ENCODE results near the gene NTF3. TPM values are rescaled to one million over a fixed set of nuclear protein-coding genes. Genes with fewer than 3 reads are reported as not detected.

NTF3 gene
- total and polyA plus RNA-seq, 4 donors, result 1.4 to 6.9 (median 3.0) TPM

GRCh38 chr12:5497329-5498053 is 65.6 kb downstream of the NTF3 start:
- no peak for DNase-seq (ENCODE audit: low read depth in 4 of 6, low spot score in 6 of 6)
- H3K4me3 ChIP-seq (ENCODE audit: low read depth, low read length), result no peak overlapping the region
- H3K4me1 ChIP-seq (ENCODE audit: control insufficient read depth, insufficient read depth, low read length), result no peaks in the 10 kb centered on the region
- no peak overlapping the region for H3K27ac ChIP-seq (ENCODE audit: low read depth, low read length)
- 82% methylated on average over 4 of the region's 5 CpGs for WGBS (ENCODE audit: insufficient coverage)
- no peaks in the 10 kb centered on the region for H3K36me3 ChIP-seq (ENCODE audit: control insufficient read depth, insufficient read depth, low read length)
- H3K27me3 ChIP-seq (ENCODE audit: control insufficient read depth, insufficient read depth, low read length), result no peaks in the 10 kb centered on the region
- no peaks in the 10 kb centered on the region for H3K9me3 ChIP-seq (ENCODE audit: control insufficient read depth, insufficient read depth, low read length)

DNA sequence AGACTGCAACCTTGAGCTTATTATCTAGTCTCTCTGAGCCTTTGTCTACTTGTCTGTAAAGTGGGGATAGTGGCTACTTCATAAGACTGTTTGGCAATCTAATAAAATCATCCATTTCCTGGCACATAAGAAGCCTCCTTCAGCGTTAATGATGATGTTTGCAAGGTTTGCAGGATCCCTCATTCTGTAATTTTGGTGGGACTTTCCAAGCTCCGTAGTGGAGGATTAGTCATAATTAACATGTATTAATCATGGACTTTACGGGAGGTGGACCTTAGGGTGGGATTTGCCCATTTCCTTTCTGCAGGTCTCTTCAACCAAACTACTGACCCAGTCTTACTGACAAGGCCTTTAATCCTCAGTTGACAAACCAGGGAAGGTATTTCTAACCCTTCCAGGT is 66.2 kb downstream of the NTF3 start:
- H3K27me3 ChIP-seq (ENCODE audit: control insufficient read depth, insufficient read depth, low read length), result no peaks in the 10 kb centered on the region
- no CpG with 5 or more reads among the region's 3 CpGs for WGBS (ENCODE audit: insufficient coverage)
- DNase-seq (ENCODE audit: low read depth in 4 of 6, low spot score in 6 of 6), result no peak
- no peaks in the 10 kb centered on the region for H3K9me3 ChIP-seq (ENCODE audit: control insufficient read depth, insufficient read depth, low read length)
- H3K36me3 ChIP-seq (ENCODE audit: control insufficient read depth, insufficient read depth, low read length), result no peaks in the 10 kb centered on the region
- H3K4me1 ChIP-seq (ENCODE audit: control insufficient read depth, insufficient read depth, low read length), result no peaks in the 10 kb centered on the region
- no peak overlapping the region for H3K4me3 ChIP-seq (ENCODE audit: low read depth, low read length)
- H3K27ac ChIP-seq (ENCODE audit: low read depth, low read length), result no peak overlapping the region

DNA sequence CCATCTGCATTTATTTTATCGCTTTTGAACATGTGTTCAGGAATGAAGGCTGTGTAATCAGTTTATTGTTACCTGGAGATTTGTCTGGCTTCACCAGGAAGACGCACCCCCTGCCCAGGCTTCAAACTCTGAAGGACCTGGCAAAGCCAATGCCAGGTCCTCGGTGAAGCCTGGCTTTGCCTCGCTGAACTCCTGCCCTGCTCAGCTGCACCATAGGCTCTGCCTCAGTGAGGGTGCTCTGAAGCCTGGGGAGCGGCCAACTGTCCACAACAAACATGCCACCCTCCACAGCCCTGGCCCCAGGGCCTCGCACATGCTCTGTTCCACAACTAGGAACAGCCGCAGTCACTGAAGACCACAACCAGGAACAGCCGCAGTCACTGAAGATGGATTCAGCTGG is 66.9 kb downstream of the NTF3 start:
- no peak overlapping the region for H3K27ac ChIP-seq (ENCODE audit: low read depth, low read length)
- no peaks in the 10 kb centered on the region for H3K9me3 ChIP-seq (ENCODE audit: control insufficient read depth, insufficient read depth, low read length)
- peaks cover 1% of the 10 kb centered on the region for H3K4me1 ChIP-seq (ENCODE audit: control insufficient read depth, insufficient read depth, low read length)
- H3K27me3 ChIP-seq (ENCODE audit: control insufficient read depth, insufficient read depth, low read length), result no peaks in the 10 kb centered on the region
- no peak overlapping the region for H3K4me3 ChIP-seq (ENCODE audit: low read depth, low read length)
- H3K36me3 ChIP-seq (ENCODE audit: control insufficient read depth, insufficient read depth, low read length), result no peaks in the 10 kb centered on the region
- WGBS (ENCODE audit: insufficient coverage), result 94% methylated on average over 7 of the region's 8 CpGs
- no peak for DNase-seq (ENCODE audit: low read depth in 4 of 6, low spot score in 6 of 6)

DNA sequence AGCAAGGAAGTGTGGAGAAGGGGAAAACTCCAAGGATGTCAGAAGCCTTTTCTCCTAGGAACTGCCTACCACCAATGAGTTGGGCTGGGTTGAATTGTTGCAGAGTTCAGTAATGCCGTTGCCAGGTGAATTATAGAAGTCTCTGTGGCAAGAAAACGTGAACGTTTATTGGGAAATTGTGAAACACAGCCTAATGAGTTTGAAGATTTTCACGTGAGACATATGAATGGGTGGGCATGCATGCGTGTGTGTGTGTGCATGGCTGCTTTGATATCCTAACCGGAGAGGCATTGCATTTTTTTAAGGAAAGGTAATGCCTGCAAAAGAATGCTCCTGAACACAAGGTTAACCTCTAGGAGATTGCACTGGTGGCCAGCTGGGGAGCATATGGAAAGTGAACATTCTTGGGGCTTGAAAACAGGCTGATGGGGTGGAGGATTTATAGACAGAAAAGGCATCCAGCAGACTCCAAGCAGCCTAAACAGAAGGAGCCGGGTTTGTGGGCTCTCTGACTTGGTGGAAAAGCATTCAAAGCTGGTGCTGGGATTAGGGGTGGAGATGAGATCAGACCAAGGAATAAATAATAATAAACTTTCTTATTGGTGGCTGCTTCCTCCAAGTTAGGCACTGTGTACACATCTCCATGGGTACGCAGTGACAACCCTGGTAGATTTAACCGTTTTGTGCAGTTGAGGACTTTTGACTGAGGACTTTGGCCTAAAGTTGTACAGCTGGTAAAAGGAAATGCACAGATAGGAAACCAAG is 67.8 kb downstream of the NTF3 start:
- H3K9me3 ChIP-seq (ENCODE audit: control insufficient read depth, insufficient read depth, low read length), result no peaks in the 10 kb centered on the region
- H3K27ac ChIP-seq (ENCODE audit: low read depth, low read length), result no peak overlapping the region
- H3K4me3 ChIP-seq (ENCODE audit: low read depth, low read length), result no peak overlapping the region
- no peaks in the 10 kb centered on the region for H3K36me3 ChIP-seq (ENCODE audit: control insufficient read depth, insufficient read depth, low read length)
- DNase-seq (ENCODE audit: low read depth in 4 of 6, low spot score in 6 of 6), result no peak
- WGBS (ENCODE audit: insufficient coverage), result 83% methylated on average over 8 of the region's 9 CpGs
- H3K27me3 ChIP-seq (ENCODE audit: control insufficient read depth, insufficient read depth, low read length), result no peaks in the 10 kb centered on the region
- H3K4me1 ChIP-seq (ENCODE audit: control insufficient read depth, insufficient read depth, low read length), result peaks cover 3% of the 10 kb centered on the region

- no peak overlapping the region for H3K4me3 ChIP-seq (ENCODE audit: low read depth, low read length)
- H3K4me1 ChIP-seq (ENCODE audit: control insufficient read depth, insufficient read depth, low read length), result peaks cover 3% of the 10 kb centered on the region
- no peak overlapping the region for H3K27ac ChIP-seq (ENCODE audit: low read depth, low read length)
- H3K27me3 ChIP-seq (ENCODE audit: control insufficient read depth, insufficient read depth, low read length), result no peaks in the 10 kb centered on the region
- no peaks in the 10 kb centered on the region for H3K9me3 ChIP-seq (ENCODE audit: control insufficient read depth, insufficient read depth, low read length)
- DNase-seq (ENCODE audit: low read depth in 4 of 6, low spot score in 6 of 6), result no peak
- H3K36me3 ChIP-seq (ENCODE audit: control insufficient read depth, insufficient read depth, low read length), result no peaks in the 10 kb centered on the region
- WGBS (ENCODE audit: insufficient coverage), result 69% methylated on average over 3 of the region's 7 CpGs
These were observed 68.4 kb downstream of the NTF3 start for GRCh38 chr12:5500331-5500659.

DNA sequence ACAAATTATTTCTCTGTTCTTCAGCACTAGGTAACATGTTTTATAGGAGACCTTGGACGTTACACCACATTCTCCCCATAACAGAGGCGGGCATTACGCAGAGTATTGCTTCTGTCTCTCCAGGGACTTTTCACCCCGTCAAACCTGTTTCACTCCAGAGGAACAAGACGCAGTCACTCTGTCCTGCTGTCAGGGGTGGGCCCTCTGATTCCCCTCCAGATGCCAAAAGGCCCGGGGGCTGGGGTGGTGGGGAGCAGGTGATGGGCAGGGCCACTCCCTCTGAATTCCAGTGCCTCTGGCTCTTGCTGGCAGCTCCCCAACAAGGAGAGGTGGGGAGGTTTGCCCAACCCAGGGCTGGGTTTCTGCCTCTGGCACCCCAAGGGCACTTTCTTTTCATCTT is 71.9 kb downstream of the NTF3 start:
- WGBS (ENCODE audit: insufficient coverage), result 52% methylated on average over 3 of the region's 6 CpGs
- H3K36me3 ChIP-seq (ENCODE audit: control insufficient read depth, insufficient read depth, low read length), result no peaks in the 10 kb centered on the region
- DNase-seq (ENCODE audit: low read depth in 4 of 6, low spot score in 6 of 6), result no peak

GRCh38 chr12:5505116-5505515 is 73.2 kb downstream of the NTF3 start:
- H3K27ac ChIP-seq (ENCODE audit: low read depth, low read length), result no peak overlapping the region
- DNase-seq (ENCODE audit: low read depth in 4 of 6, low spot score in 6 of 6), result no peak
- peaks cover 7% of the 10 kb centered on the region for H3K4me1 ChIP-seq (ENCODE audit: control insufficient read depth, insufficient read depth, low read length)
- no peaks in the 10 kb centered on the region for H3K9me3 ChIP-seq (ENCODE audit: control insufficient read depth, insufficient read depth, low read length)
- no peaks in the 10 kb centered on the region for H3K27me3 ChIP-seq (ENCODE audit: control insufficient read depth, insufficient read depth, low read length)
- no peaks in the 10 kb centered on the region for H3K36me3 ChIP-seq (ENCODE audit: control insufficient read depth, insufficient read depth, low read length)
- no peak overlapping the region for H3K4me3 ChIP-seq (ENCODE audit: low read depth, low read length)
- WGBS (ENCODE audit: insufficient coverage), result 93% methylated on average over 3 of the region's 4 CpGs

More for the DNA sequence above, 71.9 kb downstream of the NTF3 start:
- no peaks in the 10 kb centered on the region for H3K27me3 ChIP-seq (ENCODE audit: control insufficient read depth, insufficient read depth, low read length)
- no peak overlapping the region for H3K4me3 ChIP-seq (ENCODE audit: low read depth, low read length)
- no peak overlapping the region for H3K27ac ChIP-seq (ENCODE audit: low read depth, low read length)
- no peaks in the 10 kb centered on the region for H3K9me3 ChIP-seq (ENCODE audit: control insufficient read depth, insufficient read depth, low read length)
- peaks cover 7% of the 10 kb centered on the region for H3K4me1 ChIP-seq (ENCODE audit: control insufficient read depth, insufficient read depth, low read length)

DNA sequence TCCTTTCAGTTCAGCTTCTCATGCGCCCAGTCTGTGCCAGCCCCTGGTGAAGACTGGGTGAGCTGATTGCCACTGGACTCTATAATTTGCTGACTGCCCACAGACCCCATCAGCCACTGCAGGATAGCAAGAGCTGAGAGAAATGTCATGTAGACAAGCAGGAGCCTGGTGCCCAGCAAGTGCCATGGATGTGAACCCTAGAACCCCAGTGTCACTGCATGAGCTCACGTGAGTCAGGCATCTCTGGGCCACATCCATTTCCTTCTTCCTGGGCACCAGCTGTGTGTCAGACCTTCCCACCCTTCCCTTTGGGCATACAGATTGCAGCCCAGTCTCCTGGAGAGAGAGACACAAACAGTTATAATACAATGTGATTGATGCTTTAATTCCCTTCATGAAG is 73.8 kb downstream of the NTF3 start:
- H3K4me3 ChIP-seq (ENCODE audit: low read depth, low read length), result no peak overlapping the region
- DNase-seq (ENCODE audit: low read depth in 4 of 6, low spot score in 6 of 6), result no peak
- H3K36me3 ChIP-seq (ENCODE audit: control insufficient read depth, insufficient read depth, low read length), result no peaks in the 10 kb centered on the region
- no peaks in the 10 kb centered on the region for H3K9me3 ChIP-seq (ENCODE audit: control insufficient read depth, insufficient read depth, low read length)
- 87% methylated on average over 2 of the region's 2 CpGs for WGBS (ENCODE audit: insufficient coverage)
- H3K4me1 ChIP-seq (ENCODE audit: control insufficient read depth, insufficient read depth, low read length), result peaks cover 7% of the 10 kb centered on the region
- no peak overlapping the region for H3K27ac ChIP-seq (ENCODE audit: low read depth, low read length)
- H3K27me3 ChIP-seq (ENCODE audit: control insufficient read depth, insufficient read depth, low read length), result no peaks in the 10 kb centered on the region

DNA sequence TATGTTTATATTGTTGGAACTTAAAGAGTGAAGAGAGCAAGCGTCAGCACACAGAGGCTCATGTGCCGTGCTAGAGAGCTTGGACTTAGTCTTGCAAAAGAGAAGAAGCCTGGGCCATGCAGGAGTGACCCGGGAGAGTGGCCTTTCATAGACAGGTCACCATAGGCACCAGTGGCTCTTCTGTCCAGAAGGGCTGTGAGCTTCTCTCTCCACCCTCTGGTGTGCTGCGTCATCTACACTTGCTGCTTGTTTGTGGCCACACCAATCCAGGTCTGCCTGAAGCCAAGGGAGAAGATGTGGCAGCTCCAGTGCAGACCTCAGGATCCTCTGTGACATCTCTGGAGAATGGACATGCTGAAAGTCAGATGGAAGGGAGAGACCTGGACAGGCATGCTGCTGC is 74.4 kb downstream of the NTF3 start:
- WGBS (ENCODE audit: insufficient coverage), result 92% methylated on average over 4 of the region's 4 CpGs
- H3K4me3 ChIP-seq (ENCODE audit: low read depth, low read length), result no peak overlapping the region
- DNase-seq (ENCODE audit: low read depth in 4 of 6, low spot score in 6 of 6), result no peak
- H3K4me1 ChIP-seq (ENCODE audit: control insufficient read depth, insufficient read depth, low read length), result peaks cover 8% of the 10 kb centered on the region
- no peak overlapping the region for H3K27ac ChIP-seq (ENCODE audit: low read depth, low read length)
- no peaks in the 10 kb centered on the region for H3K9me3 ChIP-seq (ENCODE audit: control insufficient read depth, insufficient read depth, low read length)
- H3K27me3 ChIP-seq (ENCODE audit: control insufficient read depth, insufficient read depth, low read length), result no peaks in the 10 kb centered on the region
- no peaks in the 10 kb centered on the region for H3K36me3 ChIP-seq (ENCODE audit: control insufficient read depth, insufficient read depth, low read length)

DNA sequence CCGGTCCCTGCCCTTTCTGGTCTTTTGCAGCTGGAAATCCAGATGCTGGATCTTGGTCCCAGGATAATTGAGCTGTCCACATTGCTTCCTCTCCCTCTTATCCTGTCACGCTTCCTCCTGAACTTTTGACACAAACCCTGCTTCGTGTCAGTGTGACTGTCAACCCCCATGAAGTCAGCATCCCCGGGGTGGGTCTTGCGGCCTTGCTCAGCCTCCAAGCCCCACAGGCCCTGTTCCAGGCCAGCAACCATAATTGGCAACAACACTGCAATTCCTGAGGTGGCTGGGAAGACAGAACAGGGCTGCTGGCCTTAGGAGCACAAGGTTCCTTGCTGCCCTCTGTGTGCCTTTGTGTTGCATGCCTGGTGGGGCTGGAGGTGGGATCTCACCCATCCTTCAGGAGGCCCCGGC is 74.9 kb downstream of the NTF3 start:
- Histone ChIP-seq H3K27ac (ENCODE audit: low read depth, low read length) (no peak overlapping the region), H3K9me3 (ENCODE audit: control insufficient read depth, insufficient read depth, low read length) (no peaks in the 10 kb centered on the region), H3K4me1 (ENCODE audit: control insufficient read depth, insufficient read depth, low read length) (peaks cover 14% of the 10 kb centered on the region), H3K36me3 (ENCODE audit: control insufficient read depth, insufficient read depth, low read length) (no peaks in the 10 kb centered on the region), H3K4me3 (ENCODE audit: low read depth, low read length) (no peak overlapping the region), H3K27me3 (ENCODE audit: control insufficient read depth, insufficient read depth, low read length) (peaks cover 3% of the 10 kb centered on the region)
- DNase-seq (ENCODE audit: low read depth in 4 of 6, low spot score in 6 of 6), result no peak
- 82% methylated on average over 6 of the region's 6 CpGs for WGBS (ENCODE audit: insufficient coverage)
